Naive thymus-derived CD8-positive, alpha-beta T cell (primary cell): ENCODE results near the gene PCDH15. TPM values are rescaled to one million over a fixed set of nuclear protein-coding genes. Genes with fewer than 3 reads are reported as not detected.

Experiments
- ATAC-seq, 2 donors: fragments of 150-1000 bp; cut with Tn5 transposase in 1 of 2; sonication (Bioruptor Pico), chemical (Tn5 transposase) in 1 of 2; 1 replicate in 1 of 2; 2 replicates in 1 of 2; pipeline ENCODE4 v1.10.0; 2021; ENCODE audit warnings: mild to moderate bottlenecking in 2 of 2, moderate library complexity in 2 of 2
- POLR2A ChIA-PET: fragments of 350-600 bp; sonication (Branson Sonifier 250); formaldehyde crosslinking; loops from one replicate; lab custom pipeline; 2021; ENCODE audit warnings: antibody characterized with exemption; lab: Charles Lee
- DNase-seq, 10 donors: peaks; one replicate each; pipeline versions ENCODE4 v3.0.0 to v3.0.0-alpha.2; 2020 to 2022
- H3K27ac Mint-ChIP-seq, 10 donors: one replicate each; pipeline ENCODE4 v1.8.0; 2020 to 2022; ENCODE audit warnings: mild to moderate bottlenecking in 10 of 10, mixed read lengths in 10 of 10, moderate library complexity in 4 of 10, inconsistent platforms in 1 of 10
- H3K27me3 Mint-ChIP-seq, 5 donors: one replicate each; pipeline ENCODE4 v1.8.0; 2021 to 2022; ENCODE audit warnings: mixed read lengths in 5 of 5
- H3K36me3 Mint-ChIP-seq, 3 donors: one replicate each; pipeline ENCODE4 v1.8.0; 2020 to 2022; ENCODE audit warnings: mixed read lengths in 3 of 3, mild to moderate bottlenecking in 2 of 3, inconsistent platforms in 1 of 3
- H3K4me1 Mint-ChIP-seq, 4 donors: one replicate each; pipeline ENCODE4 v1.8.0; 2021 to 2022; ENCODE audit warnings: mixed read lengths in 4 of 4
- H3K4me3 Mint-ChIP-seq, 10 donors: one replicate each; pipeline ENCODE4 v1.8.0; 2020 to 2022; ENCODE audit warnings: mild to moderate bottlenecking in 10 of 10, mixed read lengths in 10 of 10, moderate library complexity in 6 of 10, inconsistent platforms in 1 of 10
- H3K9me3 Mint-ChIP-seq, 9 donors: one replicate each; pipeline ENCODE4 v1.8.0; 2020 to 2022; ENCODE audit warnings: mixed read lengths in 9 of 9, mild to moderate bottlenecking in 3 of 9, inconsistent platforms in 1 of 9, moderate library complexity in 1 of 9
- polyA plus RNA-seq, 3 donors: library from polyadenylated mRNA; unstranded; fragments of 300-500 nt; fragmentation: Illumina TruSeq; gene quantifications; one replicate each; pipeline ENCODE4 v1.2.3, GENCODE V29; 2021
- total RNA-seq, 8 experiments: library from RNA in 2 of 8; stranded (reverse) in 2 of 8; gene quantifications; one replicate each; pipeline ENCODE4 v1.2.3 and lab custom pipeline; 2021 to 2026

Gene PCDH15
- total and polyA plus RNA-seq, 5 experiments from 2014 or later, result not detected

- DNase-seq (no peak), ATAC-seq (no peak)
- peaks cover 0 to 2% (median 0%) of the 10 kb centered on the region in 5 donors for H3K27me3 Mint-ChIP-seq
- POLR2A ChIA-PET, result no interaction called here
- H3K27ac Mint-ChIP-seq, result no peak overlapping the region
- no peak overlapping the region for H3K4me3 Mint-ChIP-seq
- peaks cover 0 to 29% (median 12%) of the 10 kb centered on the region in 9 donors for H3K9me3 Mint-ChIP-seq
- H3K4me1 Mint-ChIP-seq, result no peaks in the 10 kb centered on the region
- H3K36me3 Mint-ChIP-seq, result no peaks in the 10 kb centered on the region
Observed at GRCh38 chr10:54057357-54057756, 743.7 kb downstream of the PCDH15 start.

GRCh38 chr10:54026340-54026739 is 774.7 kb downstream of the PCDH15 start:
- Mint-ChIP-seq H3K27ac (no peak overlapping the region), H3K4me3 (no peak overlapping the region), H3K9me3 (peaks cover 0 to 8% (median 4%) of the 10 kb centered on the region in 9 donors), H3K4me1 (no peaks in the 10 kb centered on the region), H3K27me3 (no peaks in the 10 kb centered on the region), H3K36me3 (no peaks in the 10 kb centered on the region)
- POLR2A ChIA-PET, result no interaction called here
- DNase-seq (no peak), ATAC-seq (no peak)

- H3K9me3 Mint-ChIP-seq, result peaks cover 0 to 62% (median 12%) of the 10 kb centered on the region in 9 donors
- H3K27me3 Mint-ChIP-seq, result no peaks in the 10 kb centered on the region
- H3K36me3 Mint-ChIP-seq, result no peaks in the 10 kb centered on the region
- no peak for ATAC-seq
- H3K4me3 Mint-ChIP-seq, result no peak overlapping the region
- no peaks in the 10 kb centered on the region for H3K4me1 Mint-ChIP-seq
- POLR2A ChIA-PET, result no interaction called here
- H3K27ac Mint-ChIP-seq, result no peak overlapping the region
- no peak for DNase-seq
Observed at GRCh38 chr10:54011117-54011516, 789.9 kb downstream of the PCDH15 start.

- H3K27me3 Mint-ChIP-seq, result no peaks in the 10 kb centered on the region
- no peak for DNase-seq
- H3K27ac Mint-ChIP-seq, result no peak overlapping the region
- H3K4me3 Mint-ChIP-seq, result no peak overlapping the region
- H3K9me3 Mint-ChIP-seq, result peaks cover 0 to 58% (median 11%) of the 10 kb centered on the region in 9 donors
- no peak for ATAC-seq
- H3K36me3 Mint-ChIP-seq, result no peaks in the 10 kb centered on the region
- POLR2A ChIA-PET, result no interaction called here
- H3K4me1 Mint-ChIP-seq, result no peaks in the 10 kb centered on the region
Observed at GRCh38 chr10:54010337-54010933, 790.6 kb downstream of the PCDH15 start.

GRCh38 chr10:54009672-54010071 is 791.4 kb downstream of the PCDH15 start:
- ATAC-seq, result no peak
- peaks cover 0 to 58% (median 10%) of the 10 kb centered on the region in 9 donors for H3K9me3 Mint-ChIP-seq
- no peaks in the 10 kb centered on the region for H3K4me1 Mint-ChIP-seq
- no peak overlapping the region for H3K4me3 Mint-ChIP-seq
- no peak for DNase-seq
- no peak overlapping the region for H3K27ac Mint-ChIP-seq
- POLR2A ChIA-PET, result no interaction called here
- no peaks in the 10 kb centered on the region for H3K27me3 Mint-ChIP-seq
- no peaks in the 10 kb centered on the region for H3K36me3 Mint-ChIP-seq

- ATAC-seq (no peak), DNase-seq (no peak)
- no peaks in the 10 kb centered on the region for H3K4me1 Mint-ChIP-seq
- H3K27me3 Mint-ChIP-seq, result no peaks in the 10 kb centered on the region
- POLR2A ChIA-PET, result no interaction called here
- no peak overlapping the region for H3K4me3 Mint-ChIP-seq
- no peak overlapping the region for H3K27ac Mint-ChIP-seq
- H3K9me3 Mint-ChIP-seq, result peaks cover 0 to 20% (median 7%) of the 10 kb centered on the region in 9 donors
- H3K36me3 Mint-ChIP-seq, result no peaks in the 10 kb centered on the region
Observed at GRCh38 chr10:54002077-54002476, 799.0 kb downstream of the PCDH15 start.

GRCh38 chr10:53997953-53998352 is 803.1 kb downstream of the PCDH15 start:
- POLR2A ChIA-PET, result no interaction called here

GRCh38 chr10:53990799-53991238 is 810.2 kb downstream of the PCDH15 start:
- Mint-ChIP-seq H3K4me3 (no peak overlapping the region), H3K4me1 (no peaks in the 10 kb centered on the region)
- no peak for DNase-seq

More at GRCh38 chr10:53997953-53998352, 803.1 kb downstream of the PCDH15 start:
- no peak overlapping the region for H3K27ac Mint-ChIP-seq
- DNase-seq (no peak), ATAC-seq (no peak)
- no peaks in the 10 kb centered on the region for H3K27me3 Mint-ChIP-seq
- H3K36me3 Mint-ChIP-seq, result no peaks in the 10 kb centered on the region
- H3K4me3 Mint-ChIP-seq, result no peak overlapping the region
- H3K4me1 Mint-ChIP-seq, result no peaks in the 10 kb centered on the region
- peaks cover 0 to 6% (median 2%) of the 10 kb centered on the region in 9 donors for H3K9me3 Mint-ChIP-seq

GRCh38 chr10:53983431-53983830 is 817.6 kb downstream of the PCDH15 start:
- no peaks in the 10 kb centered on the region for H3K36me3 Mint-ChIP-seq
- peaks cover 5 to 32% (median 12%) of the 10 kb centered on the region in 9 donors for H3K9me3 Mint-ChIP-seq
- POLR2A ChIA-PET, result no interaction called here
- no peaks in the 10 kb centered on the region for H3K27me3 Mint-ChIP-seq
- no peak for DNase-seq
- no peaks in the 10 kb centered on the region for H3K4me1 Mint-ChIP-seq
- H3K4me3 Mint-ChIP-seq, result no peak overlapping the region
- no peak for ATAC-seq
- H3K27ac Mint-ChIP-seq, result no peak overlapping the region

More at GRCh38 chr10:53990799-53991238, 810.2 kb downstream of the PCDH15 start:
- POLR2A ChIA-PET, result no interaction called here
- H3K9me3 Mint-ChIP-seq, result peaks cover 0 to 8% (median 0%) of the 10 kb centered on the region in 9 donors
- no peaks in the 10 kb centered on the region for H3K27me3 Mint-ChIP-seq
- ATAC-seq, result no peak
- H3K27ac Mint-ChIP-seq, result no peak overlapping the region
- H3K36me3 Mint-ChIP-seq, result peaks cover 0 to 3% (median 0%) of the 10 kb centered on the region in 3 donors

GRCh38 chr10:53980210-53980609 is 820.8 kb downstream of the PCDH15 start:
- no peaks in the 10 kb centered on the region for H3K27me3 Mint-ChIP-seq
- H3K9me3 Mint-ChIP-seq, result peaks cover 9 to 42% (median 15%) of the 10 kb centered on the region in 9 donors
- no peak for DNase-seq
- POLR2A ChIA-PET, result no interaction called here
- no peak overlapping the region for H3K4me3 Mint-ChIP-seq
- H3K4me1 Mint-ChIP-seq, result no peaks in the 10 kb centered on the region
- no peak for ATAC-seq
- no peaks in the 10 kb centered on the region for H3K36me3 Mint-ChIP-seq
- H3K27ac Mint-ChIP-seq, result no peak overlapping the region

GRCh38 chr10:53978301-53978700 is 822.7 kb downstream of the PCDH15 start:
- Mint-ChIP-seq H3K27ac (no peak overlapping the region), H3K4me3 (no peak overlapping the region), H3K27me3 (no peaks in the 10 kb centered on the region), H3K9me3 (peaks cover 5 to 32% (median 14%) of the 10 kb centered on the region in 9 donors), H3K36me3 (no peaks in the 10 kb centered on the region), H3K4me1 (no peaks in the 10 kb centered on the region)
- POLR2A ChIA-PET, result no interaction called here
- ATAC-seq (no peak), DNase-seq (no peak)

GRCh38 chr10:53977267-53977666 is 823.8 kb downstream of the PCDH15 start:
- peaks cover 5 to 36% (median 14%) of the 10 kb centered on the region in 9 donors for H3K9me3 Mint-ChIP-seq
- DNase-seq (no peak), ATAC-seq (no peak)
- POLR2A ChIA-PET, result no interaction called here
- H3K4me1 Mint-ChIP-seq, result no peaks in the 10 kb centered on the region
- no peak overlapping the region for H3K4me3 Mint-ChIP-seq
- no peaks in the 10 kb centered on the region for H3K27me3 Mint-ChIP-seq
- no peak overlapping the region for H3K27ac Mint-ChIP-seq
- no peaks in the 10 kb centered on the region for H3K36me3 Mint-ChIP-seq

- H3K27me3 Mint-ChIP-seq, result no peaks in the 10 kb centered on the region
- H3K27ac Mint-ChIP-seq, result no peak overlapping the region
- no peaks in the 10 kb centered on the region for H3K4me1 Mint-ChIP-seq
- ATAC-seq, result no peak
- H3K36me3 Mint-ChIP-seq, result no peaks in the 10 kb centered on the region
- H3K9me3 Mint-ChIP-seq, result peaks cover 0 to 6% (median 0%) of the 10 kb centered on the region in 9 donors
- POLR2A ChIA-PET, result no interaction called here
- no peak overlapping the region for H3K4me3 Mint-ChIP-seq
- no peak for DNase-seq
Observed at GRCh38 chr10:53957401-53957800, 843.6 kb downstream of the PCDH15 start.

- Mint-ChIP-seq H3K4me3 (no peak overlapping the region), H3K4me1 (no peaks in the 10 kb centered on the region), H3K9me3 (peaks cover 0 to 6% (median 3%) of the 10 kb centered on the region in 9 donors), H3K27me3 (no peaks in the 10 kb centered on the region), H3K36me3 (no peaks in the 10 kb centered on the region), H3K27ac (no peak overlapping the region)
- ATAC-seq (no peak), DNase-seq (no peak)
- POLR2A ChIA-PET, result no interaction called here
Observed at GRCh38 chr10:53955091-53955490, 845.9 kb downstream of the PCDH15 start.
